Ishikawa (cell line): Measurements from ENCODE around the gene STRBP.
A peak's percentile ranks its signal among the peaks of the same experiment; 100 is the strongest.

Experiments
- CEBPB ChIP-seq: IDR thresholded peaks from 2 replicates; pipeline ENCODE4 v1.6.1; 2012
- CREB1 ChIP-seq: IDR thresholded peaks from 2 replicates; pipeline ENCODE4 v1.6.1; 2012; ENCODE audit warnings: low read depth
- EGR1 ChIP-seq: IDR thresholded peaks from 2 replicates; pipeline ENCODE4 v1.6.1; 2012
- EP300 ChIP-seq: IDR thresholded peaks from 2 replicates; pipeline ENCODE4 v1.6.1; 2012; ENCODE audit warnings: borderline replicate concordance
- FOXM1 ChIP-seq: IDR thresholded peaks from 2 replicates; pipeline ENCODE4 v1.6.1; 2012; ENCODE audit warnings: low read depth, borderline replicate concordance
- NFIC ChIP-seq: IDR thresholded peaks from 2 replicates; pipeline ENCODE4 v1.6.1; 2012
- RAD21 ChIP-seq: IDR thresholded peaks from 2 replicates; pipeline ENCODE4 v1.6.1; 2012; ENCODE audit warnings: low read depth
- REST ChIP-seq: IDR thresholded peaks from 2 replicates; pipeline ENCODE4 v1.6.1; 2012; ENCODE audit warnings: low read depth, mild to moderate bottlenecking
- TAF1 ChIP-seq: IDR thresholded peaks from 2 replicates; pipeline ENCODE4 v1.6.1; 2012; ENCODE audit warnings: low read depth, mild to moderate bottlenecking
- TCF12 ChIP-seq: IDR thresholded peaks from 2 replicates; pipeline ENCODE4 v1.6.1; 2012; ENCODE audit warnings: low read depth
- TEAD4 ChIP-seq: IDR thresholded peaks from 2 replicates; pipeline ENCODE4 v1.6.1; 2012
- USF1 ChIP-seq: IDR thresholded peaks from 2 replicates; pipeline ENCODE4 v1.6.1; 2012
- YY1 ChIP-seq: IDR thresholded peaks from 2 replicates; pipeline ENCODE4 v1.6.1; 2012; ENCODE audit warnings: low read depth
- ZBTB7A ChIP-seq: IDR thresholded peaks from 2 replicates; pipeline ENCODE4 v1.6.1; 2012; ENCODE audit warnings: low read depth
- TF ChIP-seq, protein P1 (sequence below): IDR thresholded peaks from 2 replicates; pipeline ENCODE4 v1.6.1; 2012

The STRBP gene

DNA sequence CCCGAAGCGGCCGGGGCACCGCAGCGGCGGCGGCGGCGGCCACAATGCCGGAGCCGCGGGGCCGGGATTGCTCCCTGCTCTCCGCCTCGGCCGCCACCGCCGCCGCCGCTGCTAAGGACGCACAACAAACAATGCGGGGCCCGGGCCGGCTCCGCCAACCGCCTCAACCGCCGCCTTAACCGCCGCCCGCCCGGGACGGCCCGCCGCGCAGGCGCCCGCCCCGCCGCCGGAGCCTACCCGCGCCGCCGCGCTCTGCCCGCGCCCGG is 254 bp downstream of the STRBP start:
- TF ChIP-seq TCF12, result no peak
- TF ChIP-seq, protein P1, sequence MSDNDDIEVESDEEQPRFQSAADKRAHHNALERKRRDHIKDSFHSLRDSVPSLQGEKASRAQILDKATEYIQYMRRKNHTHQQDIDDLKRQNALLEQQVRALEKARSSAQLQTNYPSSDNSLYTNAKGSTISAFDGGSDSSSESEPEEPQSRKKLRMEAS, result no peak
- TF ChIP-seq ZBTB7A, result no peak
- TF ChIP-seq REST, result no peak
- TF ChIP-seq CREB1, result no peak
- TF ChIP-seq EP300, result no peak
- TF ChIP-seq TEAD4, result no peak
- TF ChIP-seq TAF1, result no peak
- TF ChIP-seq EGR1, result no peak
- TF ChIP-seq CEBPB, result no peak
- no peak for TF ChIP-seq FOXM1
- no peak for TF ChIP-seq YY1
- TF ChIP-seq RAD21, result no peak
- no peak for TF ChIP-seq USF1
- TF ChIP-seq NFIC, result no peak

GRCh38 chr9:123267481-123268198 is 746 bp downstream of the STRBP start:
- TF ChIP-seq TAF1, result no peak
- peak; percentile 48; the same call in 1 of the 2 replicates for TF ChIP-seq ZBTB7A

DNA sequence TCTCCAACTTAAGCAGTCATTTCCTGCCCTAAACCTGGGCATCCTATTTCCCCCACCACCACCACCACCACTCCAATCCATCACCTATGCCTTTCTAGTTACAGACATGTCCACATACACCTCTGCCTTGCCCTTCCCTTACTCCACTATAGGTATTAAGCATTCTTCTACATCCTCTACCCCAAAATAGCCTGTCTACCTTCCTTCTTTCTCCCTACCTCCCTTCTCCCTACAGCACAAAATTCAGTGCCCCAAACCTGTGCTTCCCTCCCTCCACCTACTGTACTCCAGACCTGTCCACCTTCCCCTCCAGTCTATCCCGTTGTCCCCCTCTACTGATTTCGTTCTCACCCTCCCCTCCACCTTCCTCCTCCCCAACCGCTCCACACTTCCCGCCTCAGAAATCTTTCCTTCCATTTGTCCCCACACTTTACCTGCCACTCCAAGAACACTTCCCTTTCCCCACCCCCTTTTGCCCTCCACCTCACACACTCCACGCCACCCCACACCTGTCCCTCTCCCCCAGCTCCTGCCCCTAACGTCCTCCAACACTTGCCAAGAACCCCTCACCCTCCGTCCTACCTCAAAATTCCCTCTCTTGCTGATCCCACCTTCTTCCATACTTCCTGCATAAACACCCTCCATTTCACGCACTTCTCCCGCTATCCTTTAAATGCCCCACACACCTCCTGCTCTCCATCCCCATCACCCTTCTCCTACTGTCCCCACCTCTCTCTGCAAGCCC is 1.6 kb downstream of the STRBP start:
- TF ChIP-seq, protein P1, result no peak
- no peak for TF ChIP-seq TCF12
- TF ChIP-seq CREB1, result no peak
- TF ChIP-seq EGR1, result no peak
- TF ChIP-seq EP300, result no peak
- TF ChIP-seq RAD21, result no peak
- TF ChIP-seq ZBTB7A, result no peak

GRCh38 chr9:123265833-123266232 is 2.6 kb downstream of the STRBP start:
- TF ChIP-seq ZBTB7A, result no peak
- TF ChIP-seq TEAD4, result no peak
- no peak for TF ChIP-seq EP300
- no peak for TF ChIP-seq NFIC
- TF ChIP-seq, protein P1, result no peak
- TF ChIP-seq YY1, result no peak
- no peak for TF ChIP-seq TCF12
- no peak for TF ChIP-seq TAF1
- no peak for TF ChIP-seq USF1
- TF ChIP-seq EGR1, result no peak
- TF ChIP-seq REST, result no peak
- no peak for TF ChIP-seq CREB1
- no peak for TF ChIP-seq CEBPB
- TF ChIP-seq FOXM1, result no peak
- TF ChIP-seq RAD21, result no peak

DNA sequence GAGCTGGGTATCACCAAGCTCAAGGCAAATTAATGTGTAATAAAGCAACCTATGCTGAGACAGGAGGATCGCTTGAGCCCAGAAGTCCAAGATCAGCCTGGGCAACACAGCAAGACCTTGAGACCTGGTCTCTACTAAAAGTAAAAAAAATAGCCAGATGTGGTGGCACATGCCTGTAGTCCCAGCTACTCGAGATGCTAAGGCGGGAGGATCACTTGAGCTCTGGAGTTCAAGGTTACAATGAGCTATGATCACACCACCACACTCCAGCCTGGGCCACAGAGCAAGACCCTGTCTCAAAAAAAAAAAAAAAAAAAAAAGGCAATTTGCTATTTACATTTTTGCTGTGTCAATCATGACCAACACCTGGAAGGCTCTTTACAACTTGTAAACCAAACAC is 5.2 kb downstream of the STRBP start:
- TF ChIP-seq RAD21, result no peak
- no peak for TF ChIP-seq CEBPB
- no peak for TF ChIP-seq ZBTB7A
- TF ChIP-seq EP300, result no peak
- TF ChIP-seq EGR1, result no peak
- no peak for TF ChIP-seq TCF12
- TF ChIP-seq YY1, result no peak
- TF ChIP-seq, protein P1, result no peak
- TF ChIP-seq USF1, result no peak
